GM12878 (cell line): ENCODE results near the gene RAB10. TPM values are rescaled to one million over a fixed set of nuclear protein-coding genes. Genes with fewer than 3 reads are reported as not detected.
A peak's percentile ranks its signal among the peaks of the same experiment; 100 is the strongest.

Source experiments
- ATAC-seq: fragments of 200-7000 bp; cut with Tn5 transposase; 3 replicates; pipeline ENCODE4 v1.9.1; 2020; ENCODE audit warnings: mild to moderate bottlenecking, moderate library complexity
- BruUV-seq: library from RNA; stranded (reverse); fragments of 400-500 nt; replicated peaks from 2 replicates; lab custom pipeline; 2021; lab: Mats Ljungman, UMichigan
- CTCF ChIA-PET: fragments of 300-600 bp; sonication (Branson Sonifier 250); formaldehyde crosslinking; extraction: SDS; loops from one replicate; lab custom pipeline; 2021; ENCODE audit warnings: inconsistent platforms; lab: Yijun Ruan, JAX
- POLR2A ChIA-PET: fragments of 350-600 bp; formaldehyde crosslinking; extraction: SDS; loops from one replicate; lab custom pipeline; 2021; ENCODE audit warnings: inconsistent platforms; lab: Charles Lee
- RAD21 ChIA-PET: fragments of 300-600 bp; sonication (Branson Sonifier 250); formaldehyde crosslinking; loops from one replicate; lab custom pipeline; 2023; ENCODE audit warnings: antibody characterized with exemption; ENCODE audit not compliant: unreplicated experiment; lab: Charles Lee
- SMC1A ChIA-PET: fragments of 300-600 bp; sonication (Branson Sonifier 250); formaldehyde crosslinking; loops from one replicate; lab custom pipeline; 2023; ENCODE audit not compliant: unreplicated experiment, uncharacterized antibody; lab: Charles Lee
- DNase-seq: peaks from one replicate; pipeline ENCODE4 v3.0.0-alpha.2; 2011; ENCODE audit warnings: low read depth, low spot score
- FAIRE-seq: peaks from 3 replicates; lab custom pipeline; 2011; peaks lifted over from hg19 to GRCh38; lab: Jason Lieb, UNC
- H2AFZ ChIP-seq: 2 replicates; pipeline ENCODE4 v1.6.0; 2011; ENCODE audit warnings: low read depth, low read length, control low read depth; ENCODE audit not compliant: control insufficient read depth
- H3K27ac ChIP-seq: 2 replicates; pipeline ENCODE4 v1.5.1; 2011; ENCODE audit warnings: control low read depth; ENCODE audit not compliant: control insufficient read depth, insufficient read depth
- H3K27me3 ChIP-seq, 2 experiments: replicated peaks in 1 of 2; 2 replicates each; pipeline versions ENCODE4 v1.6.0 to v1.6.1; 2011; ENCODE audit warnings: low read length in 1 of 2; ENCODE audit not compliant: control insufficient read depth in 2 of 2, insufficient read depth in 2 of 2
- H3K36me3 ChIP-seq, 2 experiments: 2 replicates each; pipeline ENCODE4 v1.5.1; 2011; ENCODE audit warnings: low read length in 1 of 2; ENCODE audit not compliant: control insufficient read depth in 2 of 2, insufficient read depth in 2 of 2
- H3K4me1 ChIP-seq: 2 replicates; pipeline ENCODE4 v1.6.1; 2011; ENCODE audit warnings: mild to moderate bottlenecking, low read length, moderate library complexity, mixed read lengths; ENCODE audit not compliant: control insufficient read depth, insufficient read depth
- H3K4me2 ChIP-seq: 2 replicates; pipeline ENCODE4 v1.6.0; 2011; ENCODE audit warnings: control low read depth; ENCODE audit not compliant: control insufficient read depth, insufficient read depth
- H3K4me3 ChIP-seq: fragments of 200-600 bp; sonication (generic); 2 replicates; pipeline ENCODE4 v1.5.1; 2016
- H3K79me2 ChIP-seq: 2 replicates; pipeline ENCODE4 v1.6.0; 2011; ENCODE audit warnings: low read length; ENCODE audit not compliant: control insufficient read depth, insufficient read depth
- H3K9ac ChIP-seq: 2 replicates; pipeline ENCODE4 v1.8.0; 2011; ENCODE audit warnings: low read length, control low read depth, mixed read lengths; ENCODE audit not compliant: control insufficient read depth, insufficient read depth
- H3K9me3 ChIP-seq: replicated peaks from 3 replicates; pipeline ENCODE4 v1.5.1; 2011; ENCODE audit warnings: mild to moderate bottlenecking, low read length; ENCODE audit not compliant: control insufficient read depth, insufficient read depth
- H4K20me1 ChIP-seq: 2 replicates; pipeline ENCODE4 v1.6.0; 2011; ENCODE audit not compliant: control insufficient read depth, insufficient read depth
- IKZF2 ChIP-seq, 2 experiments: fragments of 450-650 bp; IDR thresholded peaks; 2 replicates each; pipeline ENCODE4 v1.6.1; 2017; ENCODE audit warnings: mild to moderate bottlenecking in 2 of 2, moderate library complexity in 2 of 2
- MYC ChIP-seq: IDR thresholded peaks from 2 replicates; pipeline ENCODE4 v1.6.1; 2011; ENCODE audit warnings: mild to moderate bottlenecking, low read length, moderate library complexity, inconsistent platforms; ENCODE audit not compliant: insufficient read depth, insufficient replicate concordance, insufficient read length, severe bottlenecking
- PML ChIP-seq: IDR thresholded peaks from 2 replicates; pipeline ENCODE4 v1.6.1; 2012; ENCODE audit warnings: low read length, inconsistent platforms
- WGBS: methylation state at CpG from one replicate; pipeline ENCODE4 v1.1.6; 2016; ENCODE audit warnings: low lambda C conversion rate; ENCODE audit not compliant: insufficient replicate concordance, insufficient coverage; ENCODE audit errors: missing lambda C conversion rate; 5-methylcytosine and 5-hydroxymethylcytosine counted together
- in situ Hi-C: fragments of 300-500 bp; cut with MboI; formaldehyde crosslinking; loops from 9 replicates; pipeline ENCODE4 v1.14.3; 2018; ENCODE audit warnings: mixed read lengths
- intact Hi-C: fragments of 100-400 bp; cut with micrococcal nuclease; formaldehyde crosslinking; loops from one replicate; pipeline ENCODE4 v1.14.2; 2022; ENCODE audit not compliant: unreplicated experiment
- polyA plus RNA-seq, 11 experiments: library from polyadenylated mRNA; depleted of rRNA in 4 of 11; unstranded in 6 of 11; stranded (reverse) in 5 of 11; fragments of >200 nt; fragmentation: Nextera tagmentation in 4 of 11; fragmentation: Illumina TruSeq in 1 of 11; extraction: Ambion mirVana in 4 of 11; extraction: Trizol in 1 of 11; gene quantifications; 1 replicate in 1 of 11; 2 replicates in 10 of 11; pipeline versions ENCODE4 v1.2.1 to v1.2.3, GENCODE V29; 2011 to 2016; ENCODE audit warnings: inconsistent platforms in 2 of 11, missing spikeins in 2 of 11, low read depth in 1 of 11
- total RNA-seq, 4 experiments: library from RNA; depleted of rRNA in 3 of 4; stranded (reverse); fragments of >200 nt in 3 of 4; fragmentation: Illumina TruSeq in 1 of 4; extraction: Trizol in 1 of 4; gene quantifications; 2 replicates each; pipeline versions ENCODE4 v1.2.1 to v1.2.3, GENCODE V29; 2013 to 2021

The RAB10 gene
- total and polyA plus RNA-seq, 10 of the 15 experiments (the other 5 are each of a cell fraction or from before 2014, with no cell fraction given), result 13.3 to 109 (median 82.0) TPM

DNA sequence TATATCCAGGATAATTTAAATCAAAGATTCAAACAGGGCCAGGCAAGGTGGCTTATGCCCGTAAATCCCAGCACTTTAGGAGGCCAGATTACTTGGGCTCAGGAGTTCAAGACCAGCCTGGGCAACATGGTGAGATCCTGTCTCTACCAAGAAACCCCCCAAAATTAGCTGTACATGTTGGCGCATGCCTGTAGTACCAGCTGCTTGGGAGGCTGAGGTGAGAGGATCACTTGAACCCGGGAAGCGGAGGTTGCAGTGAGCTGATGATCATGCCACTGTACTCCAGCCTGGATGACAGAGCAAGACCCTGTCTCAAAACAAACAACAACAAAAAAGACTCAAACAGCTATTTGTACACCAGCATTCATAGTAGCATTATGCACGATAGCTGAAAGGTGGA, 9.2 kb downstream of the RAB10 start:
- Histone ChIP-seq H3K4me2 (peak overlapping the region; percentile 64), H2AFZ (no peak overlapping the region), H3K36me3 (peaks cover 0 to 7% of the 10 kb centered on the region in 2 experiments; a peak in 3 of 4 replicates), H3K9ac (no peak overlapping the region), H3K9me3 (no peaks in the 10 kb centered on the region; the same call in 1 of the 3 replicates), H3K4me3 (peak overlapping the region; percentile 55; the same call in 1 of the 2 replicates)
- ChIA-PET CTCF (interaction anchor here (0.6 to 1.7 kb wide), 3 partner anchors 10 to 342 kb away, joined by 3 to 4 read pairs (median 3); no protein-coding TSS in a partner anchor), POLR2A (interaction anchor here (0.8 to 1.3 kb wide), 2 partner anchors 8 to 14 kb away, joined by 3 to 5 read pairs; no protein-coding TSS in a partner anchor)
- no peak for ATAC-seq
- no TSS peak for BruUV-seq
- WGBS, result 98% methylated on average over 5 of the region's 5 CpGs
- no peak for TF ChIP-seq PML
- TF ChIP-seq IKZF2 (IDR thresholded peaks at IDR 0.05), result 0 out of 4 replicates have a peak, but pooled peaks of 1 of the 2 experiments have one; percentile 12
- no peak for TF ChIP-seq MYC
- TF ChIP-seq, all 136 proteins: peak for 1
- SMC1A ChIA-PET, result interaction anchor here (0.9 to 2.6 kb wide), 4 partner anchors 26 to 172 kb away, joined by 3 to 9 read pairs (median 4); no protein-coding TSS in a partner anchor
- no peaks in the 10 kb centered on the region for H4K20me1 ChIP-seq
- FAIRE-seq (no peak), DNase-seq (no peak)
- peaks cover 93% of the 10 kb centered on the region for H3K79me2 ChIP-seq
- no peaks in the 10 kb centered on the region for H3K27me3 ChIP-seq
- H3K4me1 ChIP-seq, result peaks cover 6% of the 10 kb centered on the region
- H3K27ac ChIP-seq, result no peak overlapping the region; the same call in none of the 2 replicates
- in situ Hi-C loops, result no loop called here
- intact Hi-C loops, result loop anchor here (2.0 kb wide), 1 partner anchor 26 kb away; no protein-coding TSS in a partner anchor
- RAD21 ChIA-PET, result interaction anchor here (0.8 to 1.4 kb wide), 4 partner anchors 9 to 53 kb away, joined by 3 to 5 read pairs (median 3); partner anchors contain the start of gene RAB10
